Naive B cell (primary cell): Measurements from ENCODE around the gene TWF2. TPM values are rescaled to one million over a fixed set of nuclear protein-coding genes. Genes with fewer than 3 reads are reported as not detected.

ENCODE experiments used
- ATAC-seq, 2 donors: fragments of 150-1000 bp; cut with Tn5 transposase; 2 replicates each; pipeline ENCODE4 v1.10.0; 2021; ENCODE audit warnings: low read depth in 2 of 2, mild to moderate bottlenecking in 2 of 2, moderate library complexity in 2 of 2
- DNase-seq: peaks from one replicate; pipeline ENCODE4 v3.0.0; 2022
- H3K27ac Mint-ChIP-seq, 6 donors: one replicate each; pipeline ENCODE4 v1.8.0; 2020 to 2022; ENCODE audit warnings: mild to moderate bottlenecking in 6 of 6, mixed read lengths in 6 of 6, moderate library complexity in 5 of 6, inconsistent platforms in 2 of 6
- H3K27me3 Mint-ChIP-seq, 3 donors: one replicate each; pipeline ENCODE4 v1.8.0; 2021 to 2022; ENCODE audit warnings: mixed read lengths in 3 of 3, mild to moderate bottlenecking in 1 of 3
- H3K36me3 Mint-ChIP-seq, 2 donors: one replicate each; pipeline ENCODE4 v1.8.0; 2020 to 2022; ENCODE audit warnings: mixed read lengths in 2 of 2, inconsistent platforms in 1 of 2, mild to moderate bottlenecking in 1 of 2
- H3K4me1 Mint-ChIP-seq, 3 donors: one replicate each; pipeline ENCODE4 v1.8.0; 2020 to 2022; ENCODE audit warnings: mixed read lengths in 3 of 3, inconsistent platforms in 1 of 3, mild to moderate bottlenecking in 1 of 3, moderate library complexity in 1 of 3
- H3K4me3 Mint-ChIP-seq, 8 donors: one replicate each; pipeline ENCODE4 v1.8.0; 2020 to 2022; ENCODE audit warnings: mild to moderate bottlenecking in 8 of 8, mixed read lengths in 8 of 8, moderate library complexity in 8 of 8, inconsistent platforms in 2 of 8
- H3K9me3 Mint-ChIP-seq, 7 donors: one replicate each; pipeline ENCODE4 v1.8.0; 2020 to 2022; ENCODE audit warnings: mixed read lengths in 7 of 7, mild to moderate bottlenecking in 5 of 7, inconsistent platforms in 2 of 7, moderate library complexity in 1 of 7
- polyA plus RNA-seq, 6 donors: library from polyadenylated mRNA; unstranded; fragments of 300-500 nt; fragmentation: Illumina TruSeq; gene quantifications; one replicate each; pipeline ENCODE4 v1.2.3, GENCODE V29; 2021; ENCODE audit warnings: low read depth in 6 of 6

Gene TWF2
- polyA plus RNA-seq, 6 donors from 2014 or later: 48.5 to 90.8 (median 75.4) TPM

DNA sequence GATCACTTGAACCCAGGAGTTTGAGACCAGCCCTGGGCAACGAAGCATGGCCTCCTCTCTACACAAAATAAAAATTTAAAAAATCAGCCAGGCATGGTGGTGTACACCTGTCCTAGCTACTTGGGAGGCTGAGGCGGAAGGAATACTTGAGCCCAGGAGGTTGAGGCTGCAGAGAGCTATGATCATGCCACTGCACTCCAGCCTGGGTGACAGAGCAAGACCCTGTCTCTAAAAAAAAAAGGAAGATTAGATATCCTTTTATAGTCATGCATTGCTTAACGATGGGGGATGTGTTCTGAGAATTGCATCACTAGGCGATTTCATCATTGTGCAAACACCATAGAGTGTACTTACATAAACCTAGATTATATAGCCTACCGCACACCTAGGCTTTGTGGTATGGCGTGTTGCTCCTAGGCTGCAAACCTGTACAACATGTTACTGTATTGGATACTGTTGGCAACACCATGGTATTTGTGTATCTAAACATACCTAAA lies 28.4 kb downstream of the TWF2 start:
- no peak overlapping the region for H3K4me3 Mint-ChIP-seq
- ATAC-seq: no peak

DNA sequence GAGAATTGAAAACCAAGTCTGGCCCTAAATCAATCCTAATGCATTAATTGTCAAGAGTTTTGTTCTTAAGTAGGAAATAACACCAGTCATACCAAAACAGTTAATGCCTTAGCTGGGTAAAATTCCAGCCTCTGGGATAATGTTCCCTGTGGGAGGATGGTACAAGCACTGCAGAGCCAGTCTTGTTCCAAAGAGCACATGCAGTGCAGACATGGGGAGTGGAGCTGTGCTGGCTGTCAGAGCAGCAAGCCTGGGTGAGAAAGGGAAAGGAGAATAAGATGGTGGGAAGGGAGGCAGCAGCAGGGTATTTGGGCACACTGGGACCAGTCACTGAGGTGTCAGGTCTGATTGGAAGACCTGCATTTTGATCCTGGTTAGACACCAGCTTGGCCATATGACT lies 28.9 kb downstream of the TWF2 start:
- H3K9me3 Mint-ChIP-seq: no peaks in the 10 kb centered on the region
- H3K36me3 Mint-ChIP-seq: peaks cover 27 to 35% of the 10 kb centered on the region in 2 donors
- H3K4me1 Mint-ChIP-seq: peaks cover 0 to 2% (median 0%) of the 10 kb centered on the region in 3 donors
- H3K27ac Mint-ChIP-seq: no peak overlapping the region
- no peaks in the 10 kb centered on the region for H3K27me3 Mint-ChIP-seq
- no peak overlapping the region for H3K4me3 Mint-ChIP-seq
- ATAC-seq (no peak), DNase-seq (no peak)

More for the DNA sequence above, 28.4 kb downstream of the TWF2 start:
- H3K4me1 Mint-ChIP-seq: peaks cover 3 to 5% (median 4%) of the 10 kb centered on the region in 3 donors
- no peaks in the 10 kb centered on the region for H3K27me3 Mint-ChIP-seq
- H3K9me3 Mint-ChIP-seq: no peaks in the 10 kb centered on the region
- DNase-seq: no peak
- H3K27ac Mint-ChIP-seq: no peak overlapping the region
- H3K36me3 Mint-ChIP-seq: peaks cover 32 to 41% of the 10 kb centered on the region in 2 donors

DNA sequence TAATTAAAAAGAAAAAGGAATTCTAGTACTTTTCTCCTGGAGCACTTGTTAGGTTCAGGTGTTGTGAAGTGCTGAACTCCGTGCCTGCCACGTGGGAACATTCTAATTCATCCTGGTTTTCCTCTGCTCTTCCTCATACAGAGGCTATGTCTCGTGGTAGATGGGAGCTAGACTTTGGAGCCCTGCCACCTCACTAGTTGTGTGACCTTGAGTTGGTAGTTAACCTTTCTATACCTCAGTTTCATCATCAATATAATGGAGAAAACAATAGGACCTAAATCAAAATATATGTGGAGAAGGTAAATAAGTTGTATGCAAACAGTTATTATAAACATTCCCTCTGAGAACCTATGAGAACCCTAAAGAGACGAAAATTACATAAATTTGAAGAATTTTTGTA lies 30.4 kb downstream of the TWF2 start:
- Mint-ChIP-seq H3K27me3 (no peaks in the 10 kb centered on the region), H3K4me1 (peaks cover 0 to under 1% (median 0%) of the 10 kb centered on the region in 3 donors), H3K9me3 (no peaks in the 10 kb centered on the region), H3K36me3 (peaks cover 17 to 29% of the 10 kb centered on the region in 2 donors), H3K27ac (peak overlapping the region in 1 of 6 donors; percentile 9), H3K4me3 (no peak overlapping the region)
- DNase-seq (no peak), ATAC-seq (no peak)

DNA sequence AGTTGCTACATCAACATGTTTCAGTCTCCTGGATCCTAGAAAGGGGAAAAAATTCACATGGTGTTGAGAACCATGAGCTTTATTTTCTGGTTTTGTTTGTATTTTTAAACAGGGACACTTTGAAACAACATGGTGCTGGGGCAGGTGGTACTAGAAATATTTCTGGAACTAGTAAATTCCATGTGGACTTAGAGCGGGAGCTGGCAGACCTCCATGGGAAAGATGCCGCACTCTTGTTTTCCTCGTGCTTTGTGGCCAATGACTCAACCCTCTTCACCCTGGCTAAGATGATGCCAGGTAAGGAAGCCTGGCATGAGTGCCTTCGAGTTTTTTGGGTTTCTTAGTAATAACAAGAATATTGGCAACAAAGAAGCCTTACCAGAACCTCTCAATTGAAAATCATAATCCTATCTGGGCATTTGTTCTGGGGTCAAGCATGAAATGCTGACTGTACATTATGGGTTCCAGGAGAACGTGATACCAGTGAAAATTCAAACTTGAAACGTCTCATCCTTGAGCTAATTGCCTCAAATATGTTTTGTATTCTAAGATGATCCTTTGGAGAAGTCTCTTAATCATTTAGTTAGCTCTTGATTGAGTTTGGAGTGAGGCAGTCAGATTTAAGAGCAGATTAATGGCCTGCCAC lies 33.1 kb downstream of the TWF2 start:
- no peak for ATAC-seq

DNA sequence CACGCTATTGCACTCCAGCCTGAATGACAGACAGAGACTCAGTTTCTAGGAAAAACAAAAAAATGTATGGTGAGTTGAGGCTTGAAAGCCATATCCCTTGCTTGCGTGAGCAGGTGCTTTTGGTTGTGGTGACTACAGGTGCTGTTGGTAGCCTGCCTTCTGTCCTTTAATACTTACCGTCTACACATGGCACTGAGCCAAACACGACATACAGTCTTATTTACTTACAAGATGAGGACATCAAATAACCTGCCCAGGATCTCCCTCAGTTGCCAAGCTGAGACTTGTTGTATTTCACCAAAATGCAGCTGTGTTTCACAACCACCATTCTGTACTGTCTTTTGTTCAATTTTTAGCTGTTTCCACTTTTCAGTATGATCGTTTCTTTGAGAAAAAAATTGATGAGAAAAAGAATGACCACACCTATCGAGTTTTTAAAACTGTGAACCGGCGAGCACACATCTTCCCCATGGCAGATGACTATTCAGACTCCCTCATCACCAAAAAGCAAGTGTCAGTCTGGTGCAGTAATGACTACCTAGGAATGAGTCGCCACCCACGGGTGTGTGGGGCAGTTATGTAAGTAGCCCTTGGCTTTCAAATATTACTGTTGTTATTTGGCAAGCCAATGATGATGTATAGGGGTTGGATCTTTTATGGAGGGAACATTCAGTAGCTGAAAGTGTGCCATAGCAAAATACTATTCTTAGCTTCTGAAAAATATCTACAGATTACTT lies 34.5 kb downstream of the TWF2 start:
- peaks cover 7 to 22% of the 10 kb centered on the region in 2 donors for H3K36me3 Mint-ChIP-seq
- H3K27me3 Mint-ChIP-seq: no peaks in the 10 kb centered on the region
- no peak for ATAC-seq
- no peak overlapping the region for H3K4me3 Mint-ChIP-seq
- no peaks in the 10 kb centered on the region for H3K9me3 Mint-ChIP-seq
- H3K27ac Mint-ChIP-seq: peak overlapping the region in 1 of 6 donors; percentile 42
- peaks cover 13 to 23% (median 13%) of the 10 kb centered on the region in 3 donors for H3K4me1 Mint-ChIP-seq
- no peak for DNase-seq

More for the DNA sequence above, 33.1 kb downstream of the TWF2 start:
- H3K27me3 Mint-ChIP-seq: no peaks in the 10 kb centered on the region
- H3K27ac Mint-ChIP-seq: peak overlapping the region in 1 of 6 donors; percentile 28
- H3K4me1 Mint-ChIP-seq: peaks cover 8 to 17% (median 10%) of the 10 kb centered on the region in 3 donors
- DNase-seq: no peak
- peaks cover 14 to 22% of the 10 kb centered on the region in 2 donors for H3K36me3 Mint-ChIP-seq
- H3K9me3 Mint-ChIP-seq: no peaks in the 10 kb centered on the region
- H3K4me3 Mint-ChIP-seq: no peak overlapping the region

DNA sequence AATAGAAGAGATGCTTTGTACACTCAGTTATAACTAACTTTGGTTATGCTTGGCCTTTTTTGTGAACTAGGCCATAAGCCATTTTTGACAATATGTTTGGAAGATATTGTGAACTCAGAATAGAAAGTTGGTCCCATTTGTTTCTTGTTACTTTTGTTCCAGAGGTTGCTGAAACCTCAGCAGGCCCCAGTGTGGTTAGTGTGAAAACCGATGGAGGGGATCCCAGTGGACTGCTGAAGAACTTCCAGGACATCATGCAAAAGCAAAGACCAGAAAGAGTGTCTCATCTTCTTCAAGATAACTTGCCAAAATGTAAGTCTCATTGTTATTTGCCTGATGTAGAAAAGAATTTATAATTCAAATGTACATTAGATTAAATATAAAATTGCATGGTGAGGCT lies 35.3 kb downstream of the TWF2 start:
- H3K27me3 Mint-ChIP-seq: no peaks in the 10 kb centered on the region
- no peak for ATAC-seq
- H3K9me3 Mint-ChIP-seq: no peaks in the 10 kb centered on the region
- H3K36me3 Mint-ChIP-seq: peaks cover 8 to 21% of the 10 kb centered on the region in 2 donors
- DNase-seq: no peak
- H3K4me3 Mint-ChIP-seq: no peak overlapping the region
- H3K27ac Mint-ChIP-seq: peak overlapping the region in 1 of 6 donors; percentile 44
- peaks cover 21 to 30% (median 21%) of the 10 kb centered on the region in 3 donors for H3K4me1 Mint-ChIP-seq

DNA sequence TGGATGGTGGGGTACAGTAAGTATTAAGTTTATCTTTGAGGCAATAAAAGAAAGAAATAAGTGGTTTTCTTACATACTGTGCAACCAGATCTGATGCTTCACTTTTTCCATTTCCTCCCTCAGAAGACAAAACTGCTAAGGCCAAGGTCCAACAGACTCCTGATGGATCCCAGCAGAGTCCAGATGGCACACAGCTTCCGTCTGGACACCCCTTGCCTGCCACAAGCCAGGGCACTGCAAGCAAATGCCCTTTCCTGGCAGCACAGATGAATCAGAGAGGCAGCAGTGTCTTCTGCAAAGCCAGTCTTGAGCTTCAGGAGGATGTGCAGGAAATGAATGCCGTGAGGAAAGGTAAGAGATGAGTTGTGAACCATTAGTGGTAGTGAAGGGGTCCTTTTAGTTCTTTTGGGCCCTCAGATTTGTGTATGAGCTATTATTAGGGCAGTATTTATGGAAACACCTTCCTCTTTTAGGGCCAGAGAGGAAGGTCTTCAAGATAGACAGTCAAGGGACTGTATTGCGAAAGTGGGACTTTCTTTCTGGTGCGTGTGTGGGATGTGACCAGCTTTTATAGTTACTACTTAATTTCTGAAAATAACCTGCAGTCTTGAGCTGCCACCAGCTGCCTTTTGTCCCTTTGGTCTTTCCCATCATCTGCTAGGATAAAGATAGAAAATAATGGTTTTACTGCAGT lies 36.4 kb downstream of the TWF2 start:
- Mint-ChIP-seq H3K36me3 (peaks cover 12 to 13% of the 10 kb centered on the region in 2 donors), H3K4me1 (peaks cover 28 to 38% (median 29%) of the 10 kb centered on the region in 3 donors), H3K27ac (peak overlapping the region in 3 of 6 donors; percentile 61 to 89 (median 65))

DNA sequence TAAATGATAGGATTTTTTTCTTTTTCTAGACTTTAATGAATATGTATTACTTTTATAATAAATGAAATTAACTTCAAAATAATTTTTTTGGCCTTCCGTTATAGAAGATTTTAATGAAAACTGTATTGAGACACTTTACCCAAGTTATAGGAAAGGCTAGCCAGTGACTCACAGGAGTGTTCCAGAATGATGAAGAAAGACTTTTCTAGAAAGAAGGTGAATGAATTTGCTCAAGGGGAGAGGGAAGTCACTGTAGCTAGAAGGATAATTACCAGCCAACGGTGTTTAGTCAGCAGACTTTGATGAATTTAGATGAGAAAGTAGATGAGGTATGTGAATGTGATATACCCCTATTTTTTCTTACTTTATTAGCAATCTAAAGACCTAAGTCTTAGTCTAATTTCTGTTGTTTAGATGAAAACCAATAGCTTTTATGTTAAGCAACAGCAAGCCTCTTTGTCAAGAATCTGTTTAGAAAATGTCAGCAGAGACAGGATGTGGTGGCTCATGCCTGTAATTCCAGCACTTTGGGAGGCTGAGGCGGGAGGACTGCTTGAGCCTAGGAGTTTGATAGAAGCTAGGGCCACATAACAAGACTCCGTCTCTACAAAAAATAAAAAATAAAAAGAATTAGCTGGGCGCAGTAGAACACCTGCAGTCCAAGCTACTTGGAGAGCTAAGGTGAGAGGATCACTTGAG lies 37.8 kb downstream of the TWF2 start:
- Mint-ChIP-seq H3K36me3 (peaks cover 9 to 13% of the 10 kb centered on the region in 2 donors), H3K27ac (peak overlapping the region in 2 of 6 donors; percentile 25 to 70), H3K4me1 (peaks cover 32 to 42% (median 35%) of the 10 kb centered on the region in 3 donors), H3K9me3 (no peaks in the 10 kb centered on the region), H3K27me3 (no peaks in the 10 kb centered on the region), H3K4me3 (peak overlapping the region in 1 of 8 donors; percentile 66)
- ATAC-seq: no peak
- DNase-seq: no peak

More for the DNA sequence above, 36.4 kb downstream of the TWF2 start:
- ATAC-seq (no peak), DNase-seq (no peak)
- Mint-ChIP-seq H3K4me3 (peak overlapping the region in 2 of 8 donors; percentile 9 to 51), H3K9me3 (no peaks in the 10 kb centered on the region), H3K27me3 (no peaks in the 10 kb centered on the region)

DNA sequence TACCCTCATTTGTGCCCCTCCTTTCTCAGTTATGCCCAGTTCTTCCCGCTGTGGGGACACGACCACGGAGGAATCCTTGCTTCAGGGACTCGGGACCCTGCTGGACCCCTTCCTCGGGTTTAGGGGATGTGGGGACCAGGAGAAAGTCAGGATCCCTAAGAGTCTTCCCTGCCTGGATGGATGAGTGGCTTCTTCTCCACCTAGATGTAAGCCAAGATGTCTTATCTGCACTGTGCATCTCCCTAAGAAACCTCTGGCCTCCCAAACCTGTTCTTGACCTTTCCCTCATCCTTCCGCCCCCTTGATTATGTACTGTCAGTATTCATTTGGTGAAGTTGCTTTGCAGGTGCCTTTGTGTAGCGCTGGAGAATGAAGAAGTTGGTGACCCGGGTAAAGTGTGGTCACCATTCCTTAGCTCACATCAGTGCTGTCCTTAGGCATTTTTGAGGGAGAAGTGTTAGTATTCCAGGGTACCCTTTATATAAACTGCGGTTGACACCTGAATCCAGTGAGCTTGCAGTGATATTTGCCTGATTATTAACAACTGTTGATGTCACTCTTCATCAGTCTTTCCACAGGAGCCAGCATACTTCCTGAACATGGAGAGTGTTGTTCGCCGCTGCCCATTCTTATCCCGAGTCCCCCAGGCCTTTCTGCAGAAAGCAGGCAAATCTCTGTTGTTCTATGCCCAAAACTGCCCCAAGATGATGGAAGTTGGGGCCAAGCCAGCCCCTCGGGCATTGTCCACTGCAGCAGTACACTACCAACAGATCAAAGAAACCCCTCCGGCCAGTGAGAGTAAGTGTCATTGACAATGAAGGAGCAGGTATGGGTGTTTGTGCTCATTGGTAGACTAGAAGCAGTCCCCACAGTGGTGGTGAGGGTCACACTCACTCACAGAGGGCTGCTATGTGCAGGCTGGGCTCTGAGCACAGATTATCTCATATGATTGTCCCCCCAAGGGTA lies 40.0 kb downstream of the TWF2 start:
- Mint-ChIP-seq H3K4me1 (peaks cover 32 to 42% (median 35%) of the 10 kb centered on the region in 3 donors), H3K27me3 (no peaks in the 10 kb centered on the region), H3K4me3 (peak overlapping the region; percentile 93 to 99 (median 96)), H3K36me3 (peaks cover 9 to 13% of the 10 kb centered on the region in 2 donors), H3K9me3 (no peaks in the 10 kb centered on the region), H3K27ac (peak overlapping the region; percentile 91 to 97 (median 96))
- DNase-seq (no peak), ATAC-seq (no peak)

DNA sequence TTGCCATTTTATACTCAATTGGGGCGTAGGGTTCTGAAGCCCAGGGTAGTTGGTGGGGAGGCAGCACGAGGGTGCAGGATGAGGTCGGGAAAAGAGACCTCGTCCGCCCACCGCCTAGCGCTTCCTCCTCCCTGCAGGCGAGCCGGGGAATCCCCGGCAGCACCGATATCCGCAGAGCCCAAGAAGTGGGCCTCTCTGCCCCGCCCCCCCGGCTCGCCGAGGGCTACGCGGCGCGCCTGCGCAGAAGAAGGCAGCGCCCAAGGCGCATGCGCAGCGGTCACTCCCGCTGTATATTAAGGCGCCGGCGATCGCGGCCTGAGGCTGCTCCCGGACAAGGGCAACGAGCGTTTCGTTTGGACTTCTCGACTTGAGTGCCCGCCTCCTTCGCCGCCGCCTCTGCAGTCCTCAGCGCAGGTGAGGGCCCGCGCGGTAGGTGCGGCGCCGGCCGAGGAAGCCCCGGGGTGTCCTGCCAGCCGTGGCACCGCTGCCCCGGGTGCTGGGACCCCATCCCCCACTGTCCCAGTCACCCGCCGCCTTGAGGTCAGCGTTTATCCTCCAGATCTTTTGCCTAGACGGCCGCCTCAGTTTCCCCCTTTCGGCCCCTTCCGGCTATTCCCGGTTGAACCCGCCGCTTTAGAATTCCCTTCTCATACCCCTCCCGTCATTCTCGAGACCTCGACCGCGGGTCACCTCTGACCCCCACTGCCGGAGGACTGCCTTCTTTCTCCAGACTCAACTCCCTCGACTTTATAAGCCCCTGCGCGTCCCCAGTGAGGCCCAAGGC lies 40.9 kb downstream of the TWF2 start, which contains the start of gene ALAS1:
ALAS1 (plus strand) TSS at position 319 of the 784 bp plus-strand sequence. CDS start 1,082 bp downstream, outside the sequence.
- peaks cover 4 to 13% of the 10 kb centered on the region in 2 donors for H3K36me3 Mint-ChIP-seq
- peak within 1 kb of the TSS; percentile 93 to 99 (median 96) for H3K4me3 Mint-ChIP-seq
- ATAC-seq: peak; percentile 96
- no peaks in the 10 kb centered on the region for H3K9me3 Mint-ChIP-seq
- peak within 1 kb of the TSS; percentile 91 to 97 (median 96) for H3K27ac Mint-ChIP-seq
- peaks cover 32 to 37% (median 34%) of the 10 kb centered on the region in 3 donors for H3K4me1 Mint-ChIP-seq
- peak; percentile 93 for DNase-seq
- H3K27me3 Mint-ChIP-seq: no peaks in the 10 kb centered on the region

DNA sequence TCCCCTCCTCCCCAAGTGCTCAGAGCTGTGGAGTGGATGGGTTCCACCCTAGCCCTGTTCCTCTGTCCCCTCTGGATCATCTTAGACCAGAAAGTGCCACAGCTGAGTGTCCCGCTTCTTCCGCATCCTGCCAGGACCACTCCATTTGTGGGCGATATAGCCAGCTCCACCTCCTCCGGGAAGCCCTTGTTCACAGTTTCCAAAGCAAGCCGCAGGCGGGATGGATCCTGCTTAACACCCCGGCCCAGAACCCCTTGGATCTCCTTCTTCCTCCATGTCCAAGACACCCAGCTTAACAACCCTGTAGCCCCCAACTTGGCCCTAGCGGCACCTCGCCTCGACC lies 41.5 kb downstream of the TWF2 start:
- ATAC-seq (no peak), DNase-seq (no peak)
- H3K27me3 Mint-ChIP-seq: no peaks in the 10 kb centered on the region
- peak overlapping the region; percentile 82 to 95 (median 94) for H3K27ac Mint-ChIP-seq
- H3K4me3 Mint-ChIP-seq: peak overlapping the region; percentile 93 to 99 (median 96)
- peaks cover 29 to 33% (median 31%) of the 10 kb centered on the region in 3 donors for H3K4me1 Mint-ChIP-seq
- H3K9me3 Mint-ChIP-seq: no peaks in the 10 kb centered on the region
- peaks cover 2 to 10% of the 10 kb centered on the region in 2 donors for H3K36me3 Mint-ChIP-seq
